H1 (cell line): ENCODE data around the gene NUTM1. TPM values are rescaled to one million over a fixed set of nuclear protein-coding genes. Genes with fewer than 3 reads are reported as not detected.
A peak's percentile ranks its signal among the peaks of the same experiment; 100 is the strongest.

Experiments
- BCL11A ChIP-seq, 2 experiments: IDR thresholded peaks; one replicate each; pipeline ENCODE4 v1.6.1; 2011; ENCODE audit warnings: low read depth in 2 of 2, low read length in 2 of 2, mild to moderate bottlenecking in 2 of 2
- EGR1 ChIP-seq: IDR thresholded peaks from 2 replicates; pipeline ENCODE4 v1.6.1; 2011; ENCODE audit warnings: low read depth, low read length, borderline replicate concordance
- HDAC6 ChIP-seq: IDR thresholded peaks from one replicate; pipeline ENCODE4 v1.7.1; 2012; ENCODE audit warnings: low read depth, mild to moderate bottlenecking, inconsistent platforms, low read length, moderate library complexity
- POU5F1 ChIP-seq: IDR thresholded peaks from 2 replicates; pipeline ENCODE4 v1.6.1; 2011; ENCODE audit warnings: low read depth, mild to moderate bottlenecking, low read length, moderate library complexity
- RAD21 ChIP-seq, 2 experiments: IDR thresholded peaks in 1 of 2; conservative IDR thresholded peaks in 1 of 2; 2 replicates each; pipeline ENCODE4 v1.6.1; 2011; ENCODE audit warnings: low read depth in 2 of 2, low read length in 2 of 2, improper control_type of control experiment in 1 of 2, inconsistent platforms in 1 of 2, mild to moderate bottlenecking in 1 of 2, moderate library complexity in 1 of 2
- SP1 ChIP-seq: IDR thresholded peaks from 2 replicates; pipeline ENCODE4 v1.6.1; 2011; ENCODE audit warnings: low read depth, low read length
- SP2 ChIP-seq: IDR thresholded peaks from 2 replicates; pipeline ENCODE4 v1.6.1; 2012; ENCODE audit warnings: mild to moderate bottlenecking, low read length, inconsistent platforms
- YY1 ChIP-seq: IDR thresholded peaks from 2 replicates; pipeline ENCODE4 v1.6.1; 2011; ENCODE audit warnings: low read depth, mild to moderate bottlenecking, low read length
- polyA plus RNA-seq, 7 experiments: library from polyadenylated mRNA; depleted of rRNA in 3 of 7; stranded (reverse) in 5 of 7; unstranded in 2 of 7; fragments of >200 nt in 5 of 7; fragments of 200-250 nt in 2 of 7; gene quantifications; 1 replicate in 5 of 7; 2 replicates in 1 of 7; 4 replicates in 1 of 7; pipeline versions ENCODE4 v1.2.1 to v1.2.3, GENCODE V29; 2011 to 2013; ENCODE audit warnings: missing spikeins in 2 of 7, mixed read lengths in 2 of 7
- total RNA-seq: library from RNA; stranded (reverse); fragmentation: NEBNext Ultra II Directional; extraction: Animal tissue kit (Norgen Biotek cat#: 25700); gene quantifications from 2 replicates; pipeline ENCODE4 v1.2.1, GENCODE V29; 2021
- TF ChIP-seq, protein P1 (sequence below): fragments of 300-600 bp; sonication (generic); IDR thresholded peaks from 2 replicates; pipeline ENCODE4 v1.7.1; 2012; ENCODE audit warnings: low read length, moderate library complexity, mild to moderate bottlenecking, inconsistent platforms; ENCODE audit not compliant: insufficient replicate concordance
- TF ChIP-seq, protein P2 (sequence below): IDR thresholded peaks from 2 replicates; pipeline ENCODE4 v1.6.1; 2012; ENCODE audit warnings: inconsistent platforms

Gene NUTM1
- total and polyA plus RNA-seq, 2 of the 8 experiments (the other 6 are each of a cell fraction or from before 2014, with no cell fraction given): 0.39 to 0.60 TPM

DNA sequence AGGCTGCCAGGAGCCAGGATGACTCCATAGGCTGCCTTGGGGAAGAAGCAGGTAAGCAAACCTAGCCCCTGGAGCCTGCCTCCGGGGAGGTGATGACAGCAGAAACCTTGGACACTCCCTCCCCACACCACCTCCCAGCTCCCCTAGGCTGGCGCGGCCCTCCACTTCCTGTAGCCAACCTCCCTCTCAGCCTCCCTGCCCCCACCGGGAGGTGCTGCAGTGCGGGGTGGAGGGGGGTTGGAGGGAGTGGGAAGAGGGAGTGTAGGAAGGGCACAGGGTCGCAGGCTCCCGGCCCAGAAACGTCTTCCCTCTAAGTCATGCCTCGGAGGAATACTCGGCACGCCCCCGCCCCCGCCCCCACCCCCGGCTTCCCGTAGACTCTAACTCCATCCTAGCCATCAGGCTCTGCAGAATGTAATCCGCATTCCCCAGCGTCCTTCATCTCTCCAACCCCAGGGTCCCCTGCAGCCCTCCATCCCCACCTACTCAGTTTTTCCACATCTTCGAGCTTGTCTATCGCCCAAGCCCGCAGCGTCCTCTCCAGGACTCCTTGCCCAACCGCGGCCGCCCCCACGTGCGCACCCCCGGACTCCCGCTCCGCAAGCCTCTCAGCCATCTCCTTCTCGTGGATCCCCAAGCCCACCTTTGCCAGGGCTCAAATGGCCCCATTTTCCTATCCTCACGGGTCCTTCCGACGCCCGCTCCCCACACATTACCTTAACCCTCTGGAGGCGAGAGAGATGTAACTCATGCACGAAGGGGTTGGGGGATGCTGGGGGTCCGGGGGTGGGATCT, 23.4 kb downstream of the NUTM1 start (continued):
- TF ChIP-seq HDAC6 (no peak), BCL11A (IDR thresholded peaks at IDR 0.05; ENCODE audit: low read depth in 2 of 2, low read length in 2 of 2) (no peak), EGR1 (peak; percentile 78), POU5F1 (no peak), SP1 (peak; percentile 48; the same call in 1 of the 2 replicates), SP2 (no peak), RAD21 (IDR thresholded peaks at IDR 0.05 in 1 of 2, conservative IDR thresholded peaks at IDR 0.05 in 1 of 2; ENCODE audit: low read depth in 2 of 2, low read length in 2 of 2) (peak in 1 of 2 experiments; percentile 16; a peak in 1 of 4 replicates), YY1 (0 out of 2 replicates have a peak, but pooled peaks have one; percentile 8)
- TF ChIP-seq, protein P1, sequence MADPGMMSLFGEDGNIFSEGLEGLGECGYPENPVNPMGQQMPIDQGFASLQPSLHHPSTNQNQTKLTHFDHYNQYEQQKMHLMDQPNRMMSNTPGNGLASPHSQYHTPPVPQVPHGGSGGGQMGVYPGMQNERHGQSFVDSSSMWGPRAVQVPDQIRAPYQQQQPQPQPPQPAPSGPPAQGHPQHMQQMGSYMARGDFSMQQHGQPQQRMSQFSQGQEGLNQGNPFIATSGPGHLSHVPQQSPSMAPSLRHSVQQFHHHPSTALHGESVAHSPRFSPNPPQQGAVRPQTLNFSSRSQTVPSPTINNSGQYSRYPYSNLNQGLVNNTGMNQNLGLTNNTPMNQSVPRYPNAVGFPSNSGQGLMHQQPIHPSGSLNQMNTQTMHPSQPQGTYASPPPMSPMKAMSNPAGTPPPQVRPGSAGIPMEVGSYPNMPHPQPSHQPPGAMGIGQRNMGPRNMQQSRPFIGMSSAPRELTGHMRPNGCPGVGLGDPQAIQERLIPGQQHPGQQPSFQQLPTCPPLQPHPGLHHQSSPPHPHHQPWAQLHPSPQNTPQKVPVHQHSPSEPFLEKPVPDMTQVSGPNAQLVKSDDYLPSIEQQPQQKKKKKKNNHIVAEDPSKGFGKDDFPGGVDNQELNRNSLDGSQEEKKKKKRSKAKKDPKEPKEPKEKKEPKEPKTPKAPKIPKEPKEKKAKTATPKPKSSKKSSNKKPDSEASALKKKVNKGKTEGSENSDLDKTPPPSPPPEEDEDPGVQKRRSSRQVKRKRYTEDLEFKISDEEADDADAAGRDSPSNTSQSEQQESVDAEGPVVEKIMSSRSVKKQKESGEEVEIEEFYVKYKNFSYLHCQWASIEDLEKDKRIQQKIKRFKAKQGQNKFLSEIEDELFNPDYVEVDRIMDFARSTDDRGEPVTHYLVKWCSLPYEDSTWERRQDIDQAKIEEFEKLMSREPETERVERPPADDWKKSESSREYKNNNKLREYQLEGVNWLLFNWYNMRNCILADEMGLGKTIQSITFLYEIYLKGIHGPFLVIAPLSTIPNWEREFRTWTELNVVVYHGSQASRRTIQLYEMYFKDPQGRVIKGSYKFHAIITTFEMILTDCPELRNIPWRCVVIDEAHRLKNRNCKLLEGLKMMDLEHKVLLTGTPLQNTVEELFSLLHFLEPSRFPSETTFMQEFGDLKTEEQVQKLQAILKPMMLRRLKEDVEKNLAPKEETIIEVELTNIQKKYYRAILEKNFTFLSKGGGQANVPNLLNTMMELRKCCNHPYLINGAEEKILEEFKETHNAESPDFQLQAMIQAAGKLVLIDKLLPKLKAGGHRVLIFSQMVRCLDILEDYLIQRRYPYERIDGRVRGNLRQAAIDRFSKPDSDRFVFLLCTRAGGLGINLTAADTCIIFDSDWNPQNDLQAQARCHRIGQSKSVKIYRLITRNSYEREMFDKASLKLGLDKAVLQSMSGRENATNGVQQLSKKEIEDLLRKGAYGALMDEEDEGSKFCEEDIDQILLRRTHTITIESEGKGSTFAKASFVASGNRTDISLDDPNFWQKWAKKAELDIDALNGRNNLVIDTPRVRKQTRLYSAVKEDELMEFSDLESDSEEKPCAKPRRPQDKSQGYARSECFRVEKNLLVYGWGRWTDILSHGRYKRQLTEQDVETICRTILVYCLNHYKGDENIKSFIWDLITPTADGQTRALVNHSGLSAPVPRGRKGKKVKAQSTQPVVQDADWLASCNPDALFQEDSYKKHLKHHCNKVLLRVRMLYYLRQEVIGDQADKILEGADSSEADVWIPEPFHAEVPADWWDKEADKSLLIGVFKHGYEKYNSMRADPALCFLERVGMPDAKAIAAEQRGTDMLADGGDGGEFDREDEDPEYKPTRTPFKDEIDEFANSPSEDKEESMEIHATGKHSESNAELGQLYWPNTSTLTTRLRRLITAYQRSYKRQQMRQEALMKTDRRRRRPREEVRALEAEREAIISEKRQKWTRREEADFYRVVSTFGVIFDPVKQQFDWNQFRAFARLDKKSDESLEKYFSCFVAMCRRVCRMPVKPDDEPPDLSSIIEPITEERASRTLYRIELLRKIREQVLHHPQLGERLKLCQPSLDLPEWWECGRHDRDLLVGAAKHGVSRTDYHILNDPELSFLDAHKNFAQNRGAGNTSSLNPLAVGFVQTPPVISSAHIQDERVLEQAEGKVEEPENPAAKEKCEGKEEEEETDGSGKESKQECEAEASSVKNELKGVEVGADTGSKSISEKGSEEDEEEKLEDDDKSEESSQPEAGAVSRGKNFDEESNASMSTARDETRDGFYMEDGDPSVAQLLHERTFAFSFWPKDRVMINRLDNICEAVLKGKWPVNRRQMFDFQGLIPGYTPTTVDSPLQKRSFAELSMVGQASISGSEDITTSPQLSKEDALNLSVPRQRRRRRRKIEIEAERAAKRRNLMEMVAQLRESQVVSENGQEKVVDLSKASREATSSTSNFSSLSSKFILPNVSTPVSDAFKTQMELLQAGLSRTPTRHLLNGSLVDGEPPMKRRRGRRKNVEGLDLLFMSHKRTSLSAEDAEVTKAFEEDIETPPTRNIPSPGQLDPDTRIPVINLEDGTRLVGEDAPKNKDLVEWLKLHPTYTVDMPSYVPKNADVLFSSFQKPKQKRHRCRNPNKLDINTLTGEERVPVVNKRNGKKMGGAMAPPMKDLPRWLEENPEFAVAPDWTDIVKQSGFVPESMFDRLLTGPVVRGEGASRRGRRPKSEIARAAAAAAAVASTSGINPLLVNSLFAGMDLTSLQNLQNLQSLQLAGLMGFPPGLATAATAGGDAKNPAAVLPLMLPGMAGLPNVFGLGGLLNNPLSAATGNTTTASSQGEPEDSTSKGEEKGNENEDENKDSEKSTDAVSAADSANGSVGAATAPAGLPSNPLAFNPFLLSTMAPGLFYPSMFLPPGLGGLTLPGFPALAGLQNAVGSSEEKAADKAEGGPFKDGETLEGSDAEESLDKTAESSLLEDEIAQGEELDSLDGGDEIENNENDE: no peak
- TF ChIP-seq, protein P2, sequence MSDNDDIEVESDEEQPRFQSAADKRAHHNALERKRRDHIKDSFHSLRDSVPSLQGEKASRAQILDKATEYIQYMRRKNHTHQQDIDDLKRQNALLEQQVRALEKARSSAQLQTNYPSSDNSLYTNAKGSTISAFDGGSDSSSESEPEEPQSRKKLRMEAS: peak; percentile 11; the same call in 1 of the 2 replicates
